ENCODE results near the gene TRPC6. TPM values are rescaled to one million over a fixed set of nuclear protein-coding genes. Genes with fewer than 3 reads are reported as not detected.

Gene TRPC6
- under 0.01 TPM in 2 replicates for total RNA-seq

GRCh38 chr11:101583251-101584128 lies at the start of gene TRPC6:
Gene TRPC6, minus strand, starts transcription at chr11:101584007. Its CDS starts 504 bp downstream, at chr11:101583503.

